HepG2 (cell line): ENCODE measurements around the gene MTFP1. TPM values are rescaled to one million over a fixed set of nuclear protein-coding genes. Genes with fewer than 3 reads are reported as not detected.
A peak's percentile ranks its signal among the peaks of the same experiment; 100 is the strongest.

Experiments
- AFF4 ChIP-seq: sonication (generic); formaldehyde crosslinking; IDR thresholded peaks from 2 replicates; pipeline ENCODE4 v1.4.0; 2020; ENCODE audit warnings: missing genetic modification reagents
- GABPB1 ChIP-seq: IDR thresholded peaks from 2 replicates; pipeline ENCODE4 v1.6.1; 2016; ENCODE audit warnings: mild to moderate bottlenecking, missing genetic modification reagents, moderate library complexity, missing compliant biosample characterization
- PBX3 ChIP-seq: sonication (generic); formaldehyde crosslinking; IDR thresholded peaks from 2 replicates; pipeline ENCODE4 v1.8.1; 2023; ENCODE audit warnings: missing genetic modification reagents, inconsistent platforms, borderline replicate concordance
- POLR2AphosphoS2 ChIP-seq: IDR thresholded peaks from 2 replicates; pipeline ENCODE4 v1.6.1; 2011; ENCODE audit warnings: low read depth, low read length, improper control_type of control experiment
- PRDM4 ChIP-seq: sonication (generic); formaldehyde crosslinking; IDR thresholded peaks from 2 replicates; pipeline ENCODE4 v1.9.0; 2021; ENCODE audit warnings: missing genetic modification reagents, borderline replicate concordance
- SNAPC2 ChIP-seq: sonication (generic); formaldehyde crosslinking; IDR thresholded peaks from 2 replicates; pipeline ENCODE4 v1.8.1; 2022; ENCODE audit warnings: mild to moderate bottlenecking, missing genetic modification reagents
- U2AF1 ChIP-seq: fragments of 200-400 bp; formaldehyde crosslinking; optimal IDR thresholded peaks from 2 replicates; pipeline ENCODE3; 2017; ENCODE audit warnings: mild to moderate bottlenecking, low read depth, low read length
- ZBTB20 ChIP-seq: sonication (generic); formaldehyde crosslinking; IDR thresholded peaks from 2 replicates; pipeline ENCODE4 v1.8.1; 2023; ENCODE audit warnings: missing genetic modification reagents, low read depth, mild to moderate bottlenecking, borderline replicate concordance
- ZBTB49 ChIP-seq: sonication (generic); formaldehyde crosslinking; IDR thresholded peaks from 2 replicates; pipeline ENCODE4 v1.4.0; 2020; ENCODE audit warnings: missing genetic modification reagents, borderline replicate concordance
- ZNF234 ChIP-seq: sonication (generic); formaldehyde crosslinking; conservative IDR thresholded peaks from 2 replicates; pipeline ENCODE4 v1.5.1; 2020; ENCODE audit warnings: mild to moderate bottlenecking, missing genetic modification reagents
- ZNF510 ChIP-seq: sonication (generic); formaldehyde crosslinking; IDR thresholded peaks from 2 replicates; pipeline ENCODE4 v1.4.0; 2020; ENCODE audit warnings: low read depth, mild to moderate bottlenecking, missing genetic modification reagents
- ZNF644 ChIP-seq: IDR thresholded peaks from 2 replicates; pipeline ENCODE4 v1.6.1; 2016; ENCODE audit warnings: low read depth
- ZNF674 ChIP-seq: sonication (generic); formaldehyde crosslinking; IDR thresholded peaks from 2 replicates; pipeline ENCODE4 v1.5.0; 2020; ENCODE audit warnings: low read depth, mild to moderate bottlenecking, missing genetic modification reagents
- polyA plus RNA-seq, 8 experiments: library from polyadenylated mRNA; depleted of rRNA in 3 of 8; stranded (reverse) in 7 of 8; unstranded in 1 of 8; fragments of >200 nt; fragmentation: Illumina TruSeq in 4 of 8; extraction: Trizol in 4 of 8; gene quantifications; 2 replicates each; pipeline versions ENCODE4 v1.2.1 to v1.2.3, GENCODE V29; 2011 to 2016; ENCODE audit warnings: low read depth in 4 of 8, missing spikeins in 1 of 8, mixed read lengths in 1 of 8; ENCODE audit not compliant: insufficient read depth in 1 of 8
- total RNA-seq, 5 experiments: library from RNA; depleted of rRNA; stranded (reverse); fragments of >200 nt; fragmentation: Illumina TruSeq; extraction: Trizol; gene quantifications; 2 replicates each; pipeline ENCODE4 v1.2.3, GENCODE V29; 2016; ENCODE audit warnings: low read depth in 1 of 5

The MTFP1 gene
- total and polyA plus RNA-seq, 2 of the 13 experiments (the other 11 are each of a cell fraction or from before 2014, with no cell fraction given) = 29.5 to 45.6 TPM

GRCh38 chr22:30423959-30424533 lies 1.5 kb upstream of the MTFP1 start (continued):
- TF ChIP-seq GABPB1 (CRISPR knock-in tag) = peak; percentile 84
- TF ChIP-seq POLR2AphosphoS2 = no peak
- TF ChIP-seq ZNF510 = no peak
- TF ChIP-seq ZNF644 (CRISPR knock-in tag) = no peak
- TF ChIP-seq ZBTB20 (CRISPR knock-in tag) = no peak
- no peak for TF ChIP-seq ZNF674 (CRISPR knock-in tag)
- TF ChIP-seq PRDM4 (CRISPR knock-in tag) = no peak
- peak; percentile 34 for TF ChIP-seq U2AF1
- no peak for TF ChIP-seq ZBTB49 (CRISPR knock-in tag)
- TF ChIP-seq SNAPC2 = no peak
- TF ChIP-seq PBX3 (CRISPR knock-in tag) = no peak
- TF ChIP-seq ZNF234 (CRISPR knock-in tag) = no peak
- peak; percentile 30; the same call in 1 of the 2 replicates for TF ChIP-seq AFF4 (CRISPR knock-in tag)
